Endometrial microvascular endothelial cells (primary cell): ENCODE results near the gene TWNK. TPM values are rescaled to one million over a fixed set of nuclear protein-coding genes. Genes with fewer than 3 reads are reported as not detected.

ENCODE experiments used
- in situ Hi-C: cut with HindIII; loops from 2 replicates; pipeline ENCODE4 v1.10.0; 2017; ENCODE audit warnings: low sequenced_read_pairs, low pct_unique_long_range_greater_than_20kb; ENCODE audit errors: inconsistent ontology term
- total RNA-seq: library from RNA; depleted of rRNA; stranded (reverse); fragments of >200 nt; gene quantifications from one replicate; pipeline ENCODE4 v1.2.3, GENCODE V29; 2015; ENCODE audit errors: inconsistent ontology term

TWNK gene
- total RNA-seq, 1 donor from 2014 or later: 6.4 TPM

DNA sequence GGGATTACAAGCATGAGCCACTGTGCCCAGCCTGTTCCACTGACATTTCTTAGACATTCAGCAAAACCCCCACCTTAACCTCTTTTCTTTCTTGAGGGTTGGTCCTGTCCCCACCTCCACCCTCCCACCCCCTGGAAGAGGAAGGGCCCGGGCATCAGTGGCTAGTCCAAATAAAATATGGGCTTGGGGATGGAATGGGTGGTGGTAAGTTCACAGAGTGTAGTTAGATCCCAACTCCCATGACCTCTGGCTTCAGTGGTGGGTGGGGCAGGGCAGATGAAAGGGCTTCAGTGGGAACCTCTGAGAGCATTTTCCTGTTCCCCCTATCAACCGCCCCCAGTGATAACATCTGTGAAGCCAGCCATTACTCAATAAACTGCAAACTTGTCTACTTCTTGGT is 53.5 kb downstream of the TWNK start:
- in situ Hi-C loops: no loop called here

DNA sequence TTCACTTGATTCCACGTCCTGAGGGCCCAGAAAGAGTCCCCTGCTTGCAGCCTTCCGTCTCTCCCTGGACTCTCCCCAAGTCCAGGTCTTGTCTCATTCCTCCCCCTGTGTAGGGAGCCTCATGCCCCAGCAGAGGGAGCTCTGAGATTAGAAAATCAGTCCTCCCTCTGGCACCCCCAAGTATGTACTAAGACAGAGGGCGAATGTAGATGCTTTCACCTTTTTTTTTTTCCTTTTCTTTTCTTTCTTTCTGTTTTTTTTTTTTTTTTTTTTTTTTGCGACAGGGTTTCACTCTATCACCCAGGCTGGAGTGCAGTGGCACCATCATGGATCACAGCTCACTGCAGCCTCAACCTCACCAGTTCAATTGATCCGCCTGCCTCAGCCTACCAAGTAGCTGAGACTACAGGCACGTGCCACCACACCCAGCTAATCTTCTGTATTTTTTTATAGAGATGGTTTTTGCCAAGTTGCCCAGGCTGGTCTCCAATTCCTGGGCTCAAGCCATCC is 54.0 kb downstream of the TWNK start:
- in situ Hi-C loops: no loop called here

DNA sequence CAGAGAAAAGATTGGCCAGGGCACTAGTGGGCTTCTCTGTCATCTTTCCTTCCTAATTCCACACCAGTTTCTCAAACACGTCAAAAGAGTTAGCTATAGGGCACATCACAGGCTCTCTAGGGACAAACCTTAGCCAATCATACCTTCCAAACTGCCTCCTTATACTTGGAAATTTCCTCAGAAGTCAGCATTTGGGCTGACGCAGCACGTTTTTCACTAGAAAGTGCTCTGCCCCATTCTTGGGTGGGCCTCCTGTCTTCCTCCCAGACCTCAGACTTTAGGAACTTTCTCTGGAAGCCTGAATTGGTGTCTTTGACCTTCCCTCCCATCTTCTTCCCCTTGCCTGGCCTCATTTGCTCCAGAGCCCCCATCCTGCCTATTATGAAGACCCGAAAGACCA is 54.8 kb downstream of the TWNK start:
- in situ Hi-C loops: no loop called here

DNA sequence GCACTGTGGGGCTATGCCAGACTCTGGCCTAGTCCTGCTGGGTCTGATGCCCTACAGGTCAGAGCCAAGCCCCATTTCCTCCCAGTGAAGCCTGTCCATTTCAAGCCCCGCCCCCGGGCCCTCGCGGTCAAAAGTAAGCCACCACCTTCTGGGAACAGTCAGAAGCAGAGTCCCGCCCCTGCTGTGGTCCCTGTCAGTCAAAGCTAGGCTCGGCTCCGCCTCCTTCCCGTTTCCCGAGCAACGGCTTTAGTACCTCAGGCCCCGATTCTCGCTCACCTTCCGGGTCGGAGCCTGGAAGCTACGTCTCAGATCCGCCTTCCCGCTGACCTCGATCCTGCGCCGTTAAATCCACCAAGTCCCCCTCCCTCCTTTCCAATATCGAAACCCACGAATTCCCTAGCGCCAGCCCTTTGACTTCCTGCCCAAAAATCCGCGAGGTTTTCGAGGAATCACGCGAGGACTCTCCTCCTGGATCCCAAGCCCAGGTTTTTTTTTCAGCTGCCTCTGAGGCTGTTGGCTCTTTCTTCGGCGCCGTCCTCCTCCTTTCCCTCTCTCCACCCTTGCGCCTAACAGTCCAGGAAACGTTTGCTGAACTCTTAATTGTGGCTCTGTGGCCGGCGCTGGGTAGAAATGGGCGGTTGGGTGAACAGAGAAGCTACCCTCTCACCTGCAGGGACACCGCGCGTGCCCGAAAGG is 55.5 kb downstream of the TWNK start:
- in situ Hi-C loops: no loop called here

DNA sequence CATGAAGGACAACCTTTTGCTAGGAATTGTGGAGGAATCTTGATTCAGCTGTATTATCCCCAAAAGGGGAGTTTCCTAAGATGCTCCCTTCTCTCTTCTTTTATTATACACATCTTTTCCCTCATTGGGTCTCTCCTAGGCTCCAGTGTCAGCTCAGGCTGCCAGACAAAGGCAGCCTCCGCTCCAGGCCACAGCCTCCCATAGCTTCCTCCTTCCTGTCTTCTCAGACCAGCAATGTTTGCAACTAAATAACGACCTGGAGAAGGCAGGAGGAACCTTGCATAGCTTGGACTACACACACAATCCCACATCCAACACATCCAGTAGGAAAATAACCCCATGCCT is 56.0 kb downstream of the TWNK start:
- in situ Hi-C loops: no loop called here

Other genes with a start within 250 kb of the TWNK start
- not detected for gene PAX2, start 242.0 kb upstream of the TWNK start, total RNA-seq
- gene SLF2, start 74.6 kb upstream of the TWNK start, total RNA-seq: 27.4 TPM
- 3.8 TPM for gene SEMA4G, start 18.0 kb upstream of the TWNK start, total RNA-seq
- 93.8 TPM for gene MRPL43, start within 50 bp of the TWNK start, total RNA-seq
- gene LZTS2, start 12.3 kb downstream of the TWNK start, total RNA-seq: 71.5 TPM
- 1.1 TPM for gene PDZD7, start 43.6 kb downstream of the TWNK start, total RNA-seq
- 84.7 TPM for gene SFXN3, start 43.7 kb downstream of the TWNK start, total RNA-seq
- gene KAZALD1, start 74.4 kb downstream of the TWNK start, total RNA-seq: 0.28 TPM
- gene TLX1, start 143.8 kb downstream of the TWNK start, total RNA-seq: not detected
- gene LBX1, start 241.9 kb downstream of the TWNK start, total RNA-seq: not detected